Adrenal gland (tissue), 12 donors: ENCODE results near the gene ARMC6. TPM values are rescaled to one million over a fixed set of nuclear protein-coding genes. Genes with fewer than 3 reads are reported as not detected.

ENCODE experiments used
- DNase-seq, 7 donors: peaks; one replicate each; pipeline ENCODE4 v3.0.0-alpha.2; 2019 to 2020
- H3K27ac ChIP-seq, 5 donors: fragments of 200-600 bp; sonication (generic) in 4 of 5; 1 replicate in 3 of 5; 2 replicates in 2 of 5; pipeline versions ENCODE4 v1.5.1 to v1.8.0; 2016 to 2020; ENCODE audit warnings: mild to moderate bottlenecking in 1 of 5
- H3K27me3 ChIP-seq: fragments of 200-600 bp; 2 replicates; pipeline ENCODE4 v1.8.0; 2021
- H3K36me3 ChIP-seq, 2 donors: fragments of 200-600 bp; replicated peaks in 1 of 2; 1 replicate in 1 of 2; 2 replicates in 1 of 2; pipeline versions ENCODE4 v1.5.1 to v1.8.0; 2018 to 2022
- H3K4me1 ChIP-seq, 2 donors: fragments of 200-600 bp; replicated peaks in 1 of 2; 1 replicate in 1 of 2; 2 replicates in 1 of 2; pipeline versions ENCODE4 v1.5.1 to v1.8.0; 2018 to 2021
- H3K4me3 ChIP-seq, 4 donors: fragments of 200-600 bp; sonication (generic) in 3 of 4; one replicate each; pipeline ENCODE4 v1.5.1; 2016 to 2018
- H3K9me3 ChIP-seq, 3 donors: fragments of 200-600 bp; sonication (generic) in 1 of 3; replicated peaks in 1 of 3; 1 replicate in 2 of 3; 2 replicates in 1 of 3; pipeline versions ENCODE4 v1.5.1 to v1.8.0; 2016 to 2021
- CTCF ChIP-seq, 6 experiments: fragments of 450-650 bp in 4 of 6; fragments of 200-600 bp in 2 of 6; sonication (generic) in 1 of 6; IDR thresholded peaks; 1 replicate in 5 of 6; 2 replicates in 1 of 6; pipeline versions ENCODE4 v1.5.1 to v1.8.0; 2016 to 2021; ENCODE audit warnings: antibody characterized with exemption in 6 of 6, mild to moderate bottlenecking in 2 of 6, moderate library complexity in 1 of 6
- POLR2A ChIP-seq, 2 donors: fragments of 450-650 bp; IDR thresholded peaks; one replicate each; pipeline ENCODE4 v1.6.1; 2017; ENCODE audit warnings: antibody characterized with exemption in 2 of 2, mild to moderate bottlenecking in 2 of 2, moderate library complexity in 1 of 2
- WGBS, 4 donors: extraction: QIAGEN DNeasy Blood & Tissue Kit in 2 of 4; methylation state at CpG; one replicate each; pipeline versions ENCODE4 v1.1.5 to v1.1.7; 2013 to 2017; 5-methylcytosine and 5-hydroxymethylcytosine counted together
- intact Hi-C, 2 donors: fragments of 100-400 bp; cut with DNase I; formaldehyde crosslinking; loops; one replicate each; pipeline versions ENCODE4 v1.14.1 to v1.15.0; 2022 to 2023
- polyA plus RNA-seq, 3 donors: library from polyadenylated mRNA; stranded (reverse); fragments of 200-250 nt in 2 of 3; fragments of 350-450 nt in 1 of 3; fragmentation: Illumina TruSeq in 1 of 3; extraction: RNeasy Lipid Tissue Mini Kit (QIAGEN cat#74804) in 1 of 3; gene quantifications; one replicate each; pipeline ENCODE4 v1.2.3, GENCODE V29; 2013 to 2014
- total RNA-seq, 9 donors: library from RNA; depleted of rRNA in 4 of 9; stranded (reverse); fragments of >200 nt in 4 of 9; fragments of 120-200 nt in 1 of 9; fragmentation: NEBNext Ultra II Directional in 1 of 9; extraction: Animal tissue kit (Norgen Biotek cat#: 25700) in 1 of 9; gene quantifications; one replicate each; pipeline versions ENCODE4 v1.1.0 to v1.2.4, GENCODE V29; 2013 to 2023
- donor health status: healthy with polysubstance abuse.
- donor health status: Bipolar disorder and iron deficiency.
- donor health status: DM: yes; HTN: yes; CAD: no.
- donor health status: DM: no; HTN: no; CAD: no.
- donor health status: DM: no; HTN: no; CAD: no.
- donor health status: DM: yes; HTN: yes; CAD: no.

The ARMC6 gene
- total and polyA plus RNA-seq, 12 donors: 16.7 to 39.3 (median 27.2) TPM

GRCh38 chr19:19032420-19033175 is 805 bp upstream of the ARMC6 start:
- TF ChIP-seq CTCF (IDR thresholded peaks at IDR 0.05) (no peak), POLR2A (IDR thresholded peaks at IDR 0.05) (peak in 1 of 2 donors; percentile 19)
- WGBS, 4 donors: 3 to 5% (median 3%) methylated on average over 25 to 31 of the region's 31 CpGs
- no peaks in the 10 kb centered on the region for H3K9me3 ChIP-seq
- no peaks in the 10 kb centered on the region for H3K27me3 ChIP-seq
- intact Hi-C loops: no loop called here
- H3K27ac ChIP-seq: peak overlapping the region in 4 of 5 donors; percentile 91 to 97 (median 95)
- DNase-seq: peak; percentile 80 to 98 (median 91)
- H3K36me3 ChIP-seq: peaks cover 0 to 30% of the 10 kb centered on the region in 2 donors
- peak overlapping the region; percentile 69 to 99 (median 84) for H3K4me3 ChIP-seq
- peaks cover 14 to 22% of the 10 kb centered on the region in 2 donors for H3K4me1 ChIP-seq

GRCh38 chr19:19033176-19033425 is 302 bp upstream of the ARMC6 start:
- Histone ChIP-seq H3K9me3 (no peaks in the 10 kb centered on the region), H3K27me3 (no peaks in the 10 kb centered on the region), H3K36me3 (peaks cover 0 to 25% of the 10 kb centered on the region in 2 donors), H3K4me1 (peaks cover 14 to 22% of the 10 kb centered on the region in 2 donors), H3K4me3 (peak overlapping the region; percentile 69 to 99 (median 84)), H3K27ac (peak overlapping the region in 4 of 5 donors; percentile 91 to 97 (median 95))
- 0% methylated on average over 1 to 32 of the region's 32 CpGs for WGBS, 4 donors
- no peak for TF ChIP-seq POLR2A (IDR thresholded peaks at IDR 0.05)
- TF ChIP-seq CTCF (IDR thresholded peaks at IDR 0.05): no peak
- intact Hi-C loops: no loop called here
- DNase-seq: no peak

GRCh38 chr19:19034204-19034624 is 811 bp downstream of the ARMC6 start:
- peaks cover 0 to 14% of the 10 kb centered on the region in 2 donors for H3K36me3 ChIP-seq
- H3K4me3 ChIP-seq: peak overlapping the region; percentile 27 to 99 (median 74)
- DNase-seq: peak in 6 of 7 donors; percentile 58 to 71 (median 66)
- WGBS, 4 donors: 3 to 9% (median 5%) methylated on average over 10 of the region's 10 CpGs
- TF ChIP-seq POLR2A (IDR thresholded peaks at IDR 0.05) (no peak), CTCF (IDR thresholded peaks at IDR 0.05) (no peak)
- no peaks in the 10 kb centered on the region for H3K27me3 ChIP-seq
- H3K9me3 ChIP-seq: no peaks in the 10 kb centered on the region
- peaks cover 14 to 22% of the 10 kb centered on the region in 2 donors for H3K4me1 ChIP-seq
- peak overlapping the region in 3 of 5 donors; percentile 91 to 97 (median 97) for H3K27ac ChIP-seq
- intact Hi-C loops: no loop called here

GRCh38 chr19:19039901-19040300 is 6.5 kb downstream of the ARMC6 start:
- DNase-seq: no peak
- peaks cover 0 to 5% of the 10 kb centered on the region in 2 donors for H3K4me1 ChIP-seq
- H3K27me3 ChIP-seq: no peaks in the 10 kb centered on the region
- peaks cover 0 to 15% of the 10 kb centered on the region in 2 donors for H3K36me3 ChIP-seq
- intact Hi-C loops: no loop called here
- peak overlapping the region in 1 of 5 donors; percentile 13 for H3K27ac ChIP-seq
- TF ChIP-seq CTCF (IDR thresholded peaks at IDR 0.05) (no peak), POLR2A (IDR thresholded peaks at IDR 0.05) (no peak)
- H3K9me3 ChIP-seq: no peaks in the 10 kb centered on the region
- no peak overlapping the region for H3K4me3 ChIP-seq
- WGBS, 4 donors: 77 to 85% (median 78%) methylated on average over 4 of the region's 4 CpGs
